T-helper 1 cell treated with Interleukin-12 subunit alpha and Interleukin-12 subunit beta and Interleukin-4 antibody, amounts not matched to agents 30 μg/mL and 1 μg/mL, for 36 hours (primary cell): Measurements from ENCODE around the gene PRKAG2.

Source experiments
- H3K27ac Mint-ChIP-seq: one replicate; pipeline ENCODE4 v1.8.0; 2021; ENCODE audit warnings: mild to moderate bottlenecking, mixed read lengths
- H3K27me3 Mint-ChIP-seq: one replicate; pipeline ENCODE4 v1.8.0; 2021; ENCODE audit warnings: low read depth, mixed read lengths
- H3K36me3 Mint-ChIP-seq: one replicate; pipeline ENCODE4 v1.8.0; 2021; ENCODE audit warnings: low read depth, mixed read lengths
- H3K4me1 Mint-ChIP-seq: one replicate; pipeline ENCODE4 v1.8.0; 2021; ENCODE audit warnings: low read depth, mixed read lengths
- H3K4me3 Mint-ChIP-seq: one replicate; pipeline ENCODE4 v1.8.0; 2021; ENCODE audit warnings: mild to moderate bottlenecking, moderate library complexity, mixed read lengths
- H3K9me3 Mint-ChIP-seq: one replicate; pipeline ENCODE4 v1.8.0; 2021; ENCODE audit warnings: mixed read lengths

The PRKAG2 gene

DNA sequence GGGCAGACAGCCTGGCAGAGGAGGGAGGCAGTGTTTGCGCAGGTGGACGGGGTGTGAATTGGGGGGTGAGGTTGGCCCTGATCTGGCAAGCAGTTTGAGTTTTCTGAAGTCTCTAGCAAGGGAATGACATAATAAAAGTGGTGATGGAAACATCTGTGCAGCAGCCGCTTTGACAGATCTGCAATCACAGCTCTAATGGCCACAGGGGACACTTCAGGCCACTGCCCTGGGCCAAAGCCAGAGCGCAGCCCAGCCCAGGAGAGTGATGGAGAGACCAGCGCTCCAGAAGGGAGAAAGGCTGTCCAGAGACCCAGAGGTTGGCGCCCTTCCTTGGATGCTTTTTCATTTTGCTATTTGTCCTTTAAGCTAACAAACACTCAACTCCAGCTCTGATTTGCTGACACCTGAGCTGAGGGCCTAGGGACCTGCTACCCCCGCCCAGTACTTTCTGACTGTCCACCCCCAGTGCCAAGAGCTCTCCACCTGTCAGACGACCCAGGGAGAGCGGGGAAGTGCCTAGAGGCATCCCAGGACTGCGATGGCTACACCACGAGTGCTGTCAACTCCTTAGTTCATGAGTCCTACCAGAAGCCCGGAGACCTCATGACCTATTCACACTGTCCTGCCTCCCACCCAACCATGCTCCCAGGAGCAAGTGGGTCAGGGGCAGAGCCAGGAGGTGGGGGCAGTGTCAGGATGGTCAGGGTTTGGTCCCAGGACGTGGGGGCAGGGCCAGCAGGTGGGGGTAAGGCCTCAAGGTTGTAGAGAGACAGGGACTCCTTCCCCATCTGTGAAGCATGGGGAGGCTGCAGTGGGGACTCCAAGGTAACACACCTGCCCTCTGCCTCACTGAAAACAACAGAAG, 112.6 kb downstream of the PRKAG2 start:
- no peaks in the 10 kb centered on the region for H3K36me3 Mint-ChIP-seq
- no peak overlapping the region for H3K4me3 Mint-ChIP-seq
- H3K27ac Mint-ChIP-seq = no peak overlapping the region
- H3K4me1 Mint-ChIP-seq = peaks cover 7% of the 10 kb centered on the region
- H3K27me3 Mint-ChIP-seq = peaks cover 5% of the 10 kb centered on the region
- peaks cover 10% of the 10 kb centered on the region for H3K9me3 Mint-ChIP-seq

DNA sequence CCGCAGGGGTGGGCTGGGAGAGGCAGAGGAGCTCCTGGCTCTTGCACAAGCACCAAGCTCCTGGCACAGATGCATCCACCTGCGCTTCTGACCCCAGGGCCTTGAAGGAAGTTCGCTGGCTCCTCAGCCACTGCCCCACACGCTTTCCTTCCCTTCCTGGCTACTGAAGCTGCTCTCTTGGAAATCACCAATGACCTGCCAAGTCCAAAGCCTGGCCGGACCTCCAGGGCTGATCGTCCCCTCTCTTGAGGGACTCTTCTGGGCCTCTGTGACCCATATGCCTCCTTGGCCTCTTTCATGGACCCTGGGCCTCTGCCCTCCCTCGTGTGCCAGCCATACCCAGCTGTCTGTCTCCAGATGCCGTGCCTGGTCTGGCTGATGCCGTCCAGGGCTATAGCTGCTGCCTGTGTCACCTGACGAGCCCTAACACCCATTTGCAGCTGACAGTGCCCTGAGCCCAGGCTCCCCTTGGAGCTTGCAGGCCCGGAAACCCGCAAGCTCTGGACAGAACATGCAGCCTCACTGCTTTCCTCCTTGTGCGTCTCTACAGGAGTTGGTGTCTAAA, 113.4 kb downstream of the PRKAG2 start:
- no peak overlapping the region for H3K27ac Mint-ChIP-seq
- H3K4me1 Mint-ChIP-seq = no peaks in the 10 kb centered on the region
- no peaks in the 10 kb centered on the region for H3K36me3 Mint-ChIP-seq

DNA sequence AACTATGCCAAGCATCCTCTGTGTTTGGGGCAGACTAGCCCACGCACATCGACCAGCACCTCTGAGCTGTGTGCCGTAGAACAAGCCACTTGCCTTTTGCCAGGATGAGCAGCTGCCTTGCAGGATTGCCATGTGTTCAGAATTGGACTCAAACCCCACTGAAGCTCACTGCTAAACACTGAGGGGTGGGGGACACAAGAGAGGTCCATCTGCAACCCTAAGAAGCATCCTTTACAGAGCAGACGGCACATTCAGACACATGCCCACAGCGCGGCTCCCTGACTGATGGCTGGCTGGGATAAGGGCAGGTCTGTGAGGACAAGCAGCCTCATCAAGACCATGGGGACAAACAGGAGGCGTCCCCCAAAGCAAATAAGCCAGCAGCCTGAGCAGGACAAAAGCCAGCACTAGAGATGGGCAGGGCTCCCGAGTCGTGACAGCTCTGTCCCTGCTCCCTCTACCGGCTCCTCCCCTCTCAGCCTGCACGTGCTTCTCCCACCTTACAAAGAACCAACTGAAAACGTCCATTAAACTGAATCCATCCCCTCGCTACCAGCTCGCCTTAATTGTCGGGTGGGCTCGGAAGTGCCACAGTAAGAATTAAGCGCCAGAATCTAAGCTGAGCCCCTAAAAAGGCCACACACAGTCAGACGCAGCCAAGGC, 114.2 kb downstream of the PRKAG2 start:
- Mint-ChIP-seq H3K9me3 (peaks cover 10% of the 10 kb centered on the region), H3K36me3 (no peaks in the 10 kb centered on the region), H3K27ac (no peak overlapping the region), H3K27me3 (peaks cover 13% of the 10 kb centered on the region), H3K4me3 (no peak overlapping the region), H3K4me1 (no peaks in the 10 kb centered on the region)

More for the DNA sequence above, 113.4 kb downstream of the PRKAG2 start:
- Mint-ChIP-seq H3K4me3 (no peak overlapping the region), H3K27me3 (peaks cover 9% of the 10 kb centered on the region), H3K9me3 (peaks cover 10% of the 10 kb centered on the region)

DNA sequence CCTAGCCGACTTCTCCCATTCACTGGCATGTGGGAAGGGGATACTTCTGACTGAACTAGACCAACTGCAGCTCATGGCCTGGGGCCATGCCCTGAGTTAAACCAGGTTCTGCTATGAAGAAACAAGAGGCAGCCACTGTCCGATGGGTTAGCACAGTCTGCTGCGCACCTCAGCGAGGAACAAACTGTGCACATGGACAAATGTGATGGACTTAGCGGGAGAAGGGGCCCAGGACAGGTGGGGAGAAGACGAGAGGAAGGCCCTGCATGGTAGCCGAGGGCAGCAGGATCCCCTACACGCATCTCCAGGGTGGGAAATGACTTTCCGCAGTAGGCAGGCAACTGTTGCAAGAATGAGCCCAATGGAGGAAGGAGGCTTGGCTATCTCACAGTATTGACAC, 115.0 kb downstream of the PRKAG2 start:
- peaks cover 13% of the 10 kb centered on the region for H3K27me3 Mint-ChIP-seq
- no peaks in the 10 kb centered on the region for H3K4me1 Mint-ChIP-seq
- no peak overlapping the region for H3K4me3 Mint-ChIP-seq
- H3K9me3 Mint-ChIP-seq = peaks cover 10% of the 10 kb centered on the region
- no peaks in the 10 kb centered on the region for H3K36me3 Mint-ChIP-seq
- no peak overlapping the region for H3K27ac Mint-ChIP-seq

DNA sequence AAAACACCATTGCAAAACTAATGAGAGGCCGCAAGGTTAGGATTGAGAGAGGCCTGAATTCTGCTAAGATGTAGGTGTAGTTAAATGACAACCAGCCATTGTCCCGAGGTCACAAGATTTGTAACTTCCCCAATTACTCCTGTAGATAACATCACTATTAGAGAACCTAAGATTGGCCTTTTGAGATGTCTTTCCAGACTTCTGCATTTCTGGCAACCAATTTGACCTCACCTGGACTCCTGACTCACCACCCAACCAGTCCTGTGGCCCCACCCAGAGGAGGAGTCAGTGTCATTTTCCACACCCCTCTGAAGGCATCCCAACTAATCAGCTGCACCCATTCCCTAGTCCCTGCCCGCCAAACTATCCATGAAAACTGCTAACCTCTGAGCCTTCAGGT, 115.7 kb downstream of the PRKAG2 start:
- peaks cover 10% of the 10 kb centered on the region for H3K9me3 Mint-ChIP-seq

DNA sequence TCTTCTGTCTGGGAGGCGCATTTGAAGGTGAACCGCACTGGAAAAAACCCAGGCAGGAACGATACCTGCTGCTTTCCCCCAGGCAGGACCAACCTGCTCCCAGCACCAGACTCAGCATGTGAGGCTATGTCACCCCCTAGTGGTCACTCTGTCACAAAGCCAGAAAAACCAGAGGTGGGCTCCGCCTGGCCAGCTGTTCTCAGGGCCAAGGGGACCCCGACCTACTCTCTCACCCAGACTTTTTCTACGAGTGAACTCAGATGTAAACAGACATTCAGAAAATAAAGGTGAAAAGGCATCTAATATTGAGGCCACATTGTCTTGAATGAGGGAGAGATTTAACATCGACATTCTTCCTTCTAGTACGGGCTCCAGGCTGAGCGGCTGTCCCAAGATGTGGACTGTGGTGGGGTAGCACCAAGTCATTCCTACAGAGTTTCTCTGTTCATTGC, 117.3 kb downstream of the PRKAG2 start:
- H3K27me3 Mint-ChIP-seq = peaks cover 13% of the 10 kb centered on the region
- H3K9me3 Mint-ChIP-seq = no peaks in the 10 kb centered on the region
- peaks cover 6% of the 10 kb centered on the region for H3K4me1 Mint-ChIP-seq
- H3K27ac Mint-ChIP-seq = no peak overlapping the region
- H3K36me3 Mint-ChIP-seq = no peaks in the 10 kb centered on the region
- no peak overlapping the region for H3K4me3 Mint-ChIP-seq

More for the DNA sequence above, 115.7 kb downstream of the PRKAG2 start:
- H3K36me3 Mint-ChIP-seq = no peaks in the 10 kb centered on the region
- peaks cover 13% of the 10 kb centered on the region for H3K27me3 Mint-ChIP-seq
- H3K4me1 Mint-ChIP-seq = no peaks in the 10 kb centered on the region
- H3K4me3 Mint-ChIP-seq = no peak overlapping the region
- no peak overlapping the region for H3K27ac Mint-ChIP-seq

DNA sequence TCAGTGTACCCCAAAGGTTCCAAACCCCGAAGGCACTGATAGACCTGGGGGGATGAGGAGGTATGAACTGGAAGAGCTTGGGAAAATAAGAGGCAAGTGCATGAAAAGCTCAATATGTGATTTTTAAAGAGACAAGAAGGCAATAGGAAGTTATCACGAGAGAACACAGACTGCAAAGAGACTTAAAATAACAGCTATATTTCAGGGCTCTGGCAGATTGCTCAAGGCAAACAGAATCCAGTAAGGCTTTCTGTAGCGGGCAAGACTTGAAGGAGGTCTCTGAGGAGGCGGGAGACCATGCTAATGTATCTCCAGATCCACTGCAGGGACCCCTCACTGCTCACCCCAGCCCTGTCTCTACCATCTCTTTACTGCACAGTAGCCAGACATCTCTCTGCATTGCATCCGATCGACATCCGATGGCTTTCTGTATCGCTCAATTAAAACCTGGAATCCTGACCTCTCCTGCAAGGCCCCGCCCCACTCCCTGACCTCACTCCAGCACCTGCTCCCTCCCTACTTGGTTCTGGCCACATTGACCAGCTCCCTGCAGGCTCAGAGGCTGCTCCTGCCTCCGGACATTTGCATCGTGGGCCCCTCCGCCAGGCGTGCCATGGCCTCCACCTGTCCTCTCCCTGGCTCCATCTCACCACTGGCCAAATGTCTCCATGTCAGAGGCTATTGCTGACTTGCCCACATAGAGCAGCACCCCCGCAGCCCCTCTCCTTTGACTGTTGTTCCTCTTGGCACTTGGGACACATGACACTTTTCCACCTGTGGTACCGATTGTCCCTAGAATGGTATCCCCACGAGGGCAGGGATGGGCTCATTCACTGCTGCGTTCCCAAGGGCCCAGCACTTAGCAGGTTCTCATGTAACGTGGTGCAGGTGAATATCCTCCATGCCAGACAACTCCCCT, 118.0 kb downstream of the PRKAG2 start:
- Mint-ChIP-seq H3K4me3 (no peak overlapping the region), H3K27me3 (peaks cover 13% of the 10 kb centered on the region), H3K36me3 (no peaks in the 10 kb centered on the region), H3K27ac (no peak overlapping the region), H3K9me3 (no peaks in the 10 kb centered on the region), H3K4me1 (peaks cover 6% of the 10 kb centered on the region)

DNA sequence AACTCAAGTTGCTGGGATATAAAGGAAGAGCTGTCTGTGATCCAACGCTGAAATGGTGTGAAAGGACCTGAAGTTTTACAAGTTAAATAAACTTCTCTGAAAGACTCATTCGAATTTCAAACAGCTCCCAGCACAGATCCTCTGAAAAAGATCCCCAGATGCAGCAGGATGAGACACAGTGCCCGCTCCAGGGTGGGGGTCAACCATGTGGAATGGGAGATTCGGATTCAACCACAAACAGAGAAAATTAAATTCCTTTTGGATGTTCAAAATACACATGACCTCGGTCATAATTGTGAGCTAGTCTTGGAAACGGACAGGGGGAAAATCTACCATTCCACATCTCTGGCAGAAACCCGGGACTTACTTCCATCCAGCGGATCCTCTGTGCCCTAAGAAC, 119.6 kb downstream of the PRKAG2 start:
- Mint-ChIP-seq H3K4me3 (no peak overlapping the region), H3K36me3 (no peaks in the 10 kb centered on the region), H3K4me1 (peaks cover 6% of the 10 kb centered on the region), H3K27ac (no peak overlapping the region), H3K27me3 (peaks cover 13% of the 10 kb centered on the region), H3K9me3 (no peaks in the 10 kb centered on the region)

DNA sequence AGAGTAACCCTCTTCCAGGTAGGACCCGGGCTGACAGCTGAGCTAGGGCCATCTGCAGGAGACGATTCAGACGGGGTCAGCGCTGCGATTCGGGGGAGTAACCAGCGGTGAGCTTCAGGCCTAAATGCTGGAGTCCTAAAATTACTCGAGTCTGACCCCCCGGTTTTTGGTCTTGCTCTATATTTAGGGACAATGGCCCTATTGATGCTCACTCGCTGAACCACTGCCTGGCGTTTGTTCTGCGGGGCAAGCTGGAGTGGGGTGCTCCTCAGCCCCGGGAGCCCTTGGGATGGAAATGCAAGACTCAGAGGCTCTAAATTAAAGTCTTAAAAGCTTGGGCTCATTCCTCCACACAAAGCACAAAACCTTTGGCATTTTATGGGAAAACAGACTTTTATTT, 120.0 kb downstream of the PRKAG2 start:
- peaks cover 6% of the 10 kb centered on the region for H3K4me1 Mint-ChIP-seq
- H3K36me3 Mint-ChIP-seq = no peaks in the 10 kb centered on the region
- no peak overlapping the region for H3K27ac Mint-ChIP-seq
- H3K27me3 Mint-ChIP-seq = peaks cover 13% of the 10 kb centered on the region
- no peaks in the 10 kb centered on the region for H3K9me3 Mint-ChIP-seq
- no peak overlapping the region for H3K4me3 Mint-ChIP-seq

DNA sequence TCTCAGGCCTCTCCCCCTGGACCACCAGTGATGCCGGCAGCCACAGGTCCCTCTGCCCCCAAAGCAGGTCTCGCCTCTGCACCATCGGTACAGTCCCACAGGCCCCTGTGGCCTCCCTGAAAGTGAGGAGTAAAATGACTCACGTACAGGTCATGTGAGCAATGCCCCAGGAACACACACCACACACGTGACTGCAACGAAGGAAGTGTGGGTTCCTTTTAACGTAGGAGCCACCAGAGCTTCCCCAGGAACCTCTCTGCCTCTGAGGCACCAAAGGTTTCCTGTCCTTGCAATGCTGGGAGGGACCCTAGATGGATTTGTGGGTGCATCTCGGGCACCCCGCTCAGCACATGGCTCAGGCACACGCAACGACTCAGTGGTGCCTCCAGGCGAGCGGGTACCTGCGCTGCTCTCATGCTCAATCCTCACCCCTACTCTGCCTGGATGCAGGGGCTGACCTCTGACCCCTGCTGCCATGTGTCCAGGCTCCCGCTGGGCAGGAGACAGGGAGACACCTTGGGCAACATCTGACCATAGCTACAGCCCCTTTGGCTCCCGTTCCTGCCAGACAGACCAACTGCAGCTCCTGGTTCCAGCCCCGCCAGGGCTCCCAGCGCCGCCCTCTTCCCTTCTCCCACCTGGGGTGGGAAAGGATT, 120.7 kb downstream of the PRKAG2 start:
- peaks cover 13% of the 10 kb centered on the region for H3K27me3 Mint-ChIP-seq
- H3K9me3 Mint-ChIP-seq = no peaks in the 10 kb centered on the region
- H3K4me3 Mint-ChIP-seq = peak overlapping the region; percentile 48
- no peaks in the 10 kb centered on the region for H3K36me3 Mint-ChIP-seq
- H3K4me1 Mint-ChIP-seq = peaks cover 6% of the 10 kb centered on the region
- H3K27ac Mint-ChIP-seq = no peak overlapping the region

DNA sequence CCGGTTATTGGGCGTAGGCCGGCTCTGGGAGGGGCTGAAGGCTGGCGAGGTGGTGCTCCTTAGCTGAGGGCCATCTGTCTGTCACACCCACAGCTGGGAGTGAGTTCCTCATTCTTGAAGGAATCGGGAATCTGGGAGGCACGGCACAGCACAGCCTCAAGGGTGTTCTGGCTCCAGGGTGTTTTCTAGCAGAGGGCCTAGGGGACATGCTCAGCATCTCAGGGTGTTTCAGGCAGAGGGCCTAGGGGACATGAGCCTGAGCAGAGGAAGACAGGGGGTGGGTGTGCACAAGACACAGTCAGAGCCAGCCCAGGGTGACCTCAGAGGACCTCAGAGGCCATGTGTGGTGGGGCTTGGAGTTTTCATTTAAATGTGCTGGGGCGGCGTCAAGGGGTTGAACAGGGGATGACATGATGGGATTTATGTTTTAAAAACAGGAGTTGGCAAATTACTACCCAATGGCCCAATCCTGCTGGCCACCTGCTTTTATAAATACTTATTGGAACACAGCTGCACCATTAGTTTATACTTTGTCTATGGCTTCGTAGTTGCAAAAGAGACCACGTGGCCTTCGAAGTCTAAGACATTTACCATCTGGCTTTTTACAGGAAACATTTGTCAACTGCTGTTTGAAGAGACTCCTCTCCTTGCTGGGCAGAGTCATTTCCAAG, 121.6 kb downstream of the PRKAG2 start:
- H3K27ac Mint-ChIP-seq = no peak overlapping the region

DNA sequence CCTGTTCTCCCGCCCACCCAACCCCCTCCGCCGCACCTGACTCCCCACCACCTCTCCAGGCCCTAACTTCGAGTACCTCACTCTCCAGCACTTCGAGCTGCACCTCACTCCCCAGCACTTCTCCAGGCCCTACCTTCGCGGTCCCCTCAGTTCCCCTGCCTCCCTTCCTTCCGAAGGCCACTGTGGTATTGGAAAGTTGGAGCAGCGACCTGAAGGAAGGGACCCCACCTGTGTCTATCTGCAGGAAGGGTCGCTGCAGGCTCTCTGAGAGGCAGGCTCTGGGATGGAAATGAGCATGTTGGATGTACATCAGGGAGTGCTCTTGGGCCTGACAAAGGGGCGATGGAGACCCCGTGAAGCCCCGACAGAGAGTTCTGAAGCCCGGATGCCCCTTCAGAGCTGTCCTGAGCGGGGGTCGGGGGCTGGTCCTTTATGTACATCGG, 122.2 kb downstream of the PRKAG2 start:
- H3K36me3 Mint-ChIP-seq = no peaks in the 10 kb centered on the region
- H3K9me3 Mint-ChIP-seq = no peaks in the 10 kb centered on the region
- no peak overlapping the region for H3K27ac Mint-ChIP-seq
- peaks cover 13% of the 10 kb centered on the region for H3K27me3 Mint-ChIP-seq
- peaks cover 6% of the 10 kb centered on the region for H3K4me1 Mint-ChIP-seq
- H3K4me3 Mint-ChIP-seq = no peak overlapping the region

More for the DNA sequence above, 121.6 kb downstream of the PRKAG2 start:
- Mint-ChIP-seq H3K9me3 (no peaks in the 10 kb centered on the region), H3K27me3 (peaks cover 13% of the 10 kb centered on the region), H3K36me3 (no peaks in the 10 kb centered on the region), H3K4me1 (peaks cover 6% of the 10 kb centered on the region), H3K4me3 (no peak overlapping the region)

DNA sequence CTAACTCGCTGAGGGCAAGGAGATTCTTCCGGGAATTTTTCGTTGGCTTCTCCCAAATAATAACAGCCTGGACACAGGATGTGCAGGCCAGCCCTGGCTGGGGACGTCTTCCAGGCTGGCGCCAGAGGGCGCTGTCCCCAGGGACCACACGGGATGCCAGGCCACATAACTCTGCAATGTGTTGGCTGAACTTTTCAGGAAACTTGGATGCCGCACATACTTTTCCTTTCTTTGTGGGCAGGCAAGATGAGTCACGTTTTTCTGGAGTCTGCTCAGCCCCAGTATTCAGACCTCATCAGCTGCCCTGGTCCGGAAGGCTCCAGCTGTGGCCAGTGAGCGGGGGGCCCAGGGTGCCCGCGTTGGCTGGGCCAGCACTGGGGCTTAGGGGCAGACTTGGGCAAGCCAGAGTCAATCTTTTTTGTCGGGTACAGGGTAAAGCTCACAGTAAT, 122.7 kb downstream of the PRKAG2 start:
- Mint-ChIP-seq H3K9me3 (no peaks in the 10 kb centered on the region), H3K4me3 (no peak overlapping the region), H3K4me1 (peaks cover 6% of the 10 kb centered on the region), H3K36me3 (no peaks in the 10 kb centered on the region), H3K27ac (no peak overlapping the region), H3K27me3 (peaks cover 7% of the 10 kb centered on the region)
